B cell (primary cell): Measurements from ENCODE around the gene NDUFV2.

Source experiments
- EZH2 ChIP-seq: IDR thresholded peaks from 2 replicates; pipeline ENCODE4 v1.6.1; 2012; ENCODE audit warnings: borderline replicate concordance, low read depth, mild to moderate bottlenecking, moderate library complexity, low read length; ENCODE audit not compliant: insufficient read depth, poor library complexity, severe bottlenecking
- TF ChIP-seq, protein P1 (sequence below): fragments of 200-600 bp; IDR thresholded peaks from one replicate; pipeline ENCODE4 v1.8.0; 2022; ENCODE audit warnings: antibody characterized with exemption, mild to moderate bottlenecking

DNA sequence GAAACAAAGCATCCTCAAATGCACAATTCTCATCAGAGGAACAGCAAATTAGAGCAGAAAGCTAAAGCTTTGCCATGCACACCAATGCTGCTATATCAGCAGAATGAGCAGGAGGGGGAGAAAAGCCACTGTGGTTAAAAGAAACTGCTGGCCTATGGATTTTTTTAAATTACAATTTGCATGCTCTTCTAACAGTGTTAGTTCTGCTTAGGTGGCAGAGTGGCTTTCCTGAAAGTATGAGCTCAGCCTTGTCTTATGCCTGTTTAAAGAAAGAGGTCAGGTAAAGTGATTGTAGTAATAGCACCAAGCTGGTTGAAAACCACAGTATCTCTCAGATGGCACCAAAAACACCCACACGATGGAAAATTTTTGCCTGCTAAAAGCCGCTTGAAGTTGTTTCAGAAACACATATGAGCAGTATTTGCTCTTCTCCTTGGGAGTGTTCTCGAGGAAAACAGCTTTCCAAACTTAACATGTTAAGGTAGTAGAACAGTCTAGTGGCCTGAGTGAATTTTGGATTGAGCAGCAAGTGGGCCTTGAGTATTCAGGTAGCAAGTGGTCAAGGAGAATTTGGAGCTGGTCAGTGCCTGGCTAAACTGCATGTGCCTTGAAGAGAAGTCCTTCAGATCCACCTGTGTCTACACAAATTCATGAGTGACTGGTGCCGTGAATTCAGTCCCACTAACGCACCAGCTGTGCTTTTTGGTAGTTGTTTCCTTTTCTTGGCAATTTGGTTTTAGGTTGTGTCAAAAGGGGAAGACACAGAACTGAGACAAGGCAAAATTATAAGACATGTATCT is 19.6 kb upstream of the NDUFV2 start:
- TF ChIP-seq, protein P1, sequence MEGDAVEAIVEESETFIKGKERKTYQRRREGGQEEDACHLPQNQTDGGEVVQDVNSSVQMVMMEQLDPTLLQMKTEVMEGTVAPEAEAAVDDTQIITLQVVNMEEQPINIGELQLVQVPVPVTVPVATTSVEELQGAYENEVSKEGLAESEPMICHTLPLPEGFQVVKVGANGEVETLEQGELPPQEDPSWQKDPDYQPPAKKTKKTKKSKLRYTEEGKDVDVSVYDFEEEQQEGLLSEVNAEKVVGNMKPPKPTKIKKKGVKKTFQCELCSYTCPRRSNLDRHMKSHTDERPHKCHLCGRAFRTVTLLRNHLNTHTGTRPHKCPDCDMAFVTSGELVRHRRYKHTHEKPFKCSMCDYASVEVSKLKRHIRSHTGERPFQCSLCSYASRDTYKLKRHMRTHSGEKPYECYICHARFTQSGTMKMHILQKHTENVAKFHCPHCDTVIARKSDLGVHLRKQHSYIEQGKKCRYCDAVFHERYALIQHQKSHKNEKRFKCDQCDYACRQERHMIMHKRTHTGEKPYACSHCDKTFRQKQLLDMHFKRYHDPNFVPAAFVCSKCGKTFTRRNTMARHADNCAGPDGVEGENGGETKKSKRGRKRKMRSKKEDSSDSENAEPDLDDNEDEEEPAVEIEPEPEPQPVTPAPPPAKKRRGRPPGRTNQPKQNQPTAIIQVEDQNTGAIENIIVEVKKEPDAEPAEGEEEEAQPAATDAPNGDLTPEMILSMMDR, result no peak
- TF ChIP-seq EZH2, result no peak
